Measurements from ENCODE around the gene HMG20A.

DNA sequence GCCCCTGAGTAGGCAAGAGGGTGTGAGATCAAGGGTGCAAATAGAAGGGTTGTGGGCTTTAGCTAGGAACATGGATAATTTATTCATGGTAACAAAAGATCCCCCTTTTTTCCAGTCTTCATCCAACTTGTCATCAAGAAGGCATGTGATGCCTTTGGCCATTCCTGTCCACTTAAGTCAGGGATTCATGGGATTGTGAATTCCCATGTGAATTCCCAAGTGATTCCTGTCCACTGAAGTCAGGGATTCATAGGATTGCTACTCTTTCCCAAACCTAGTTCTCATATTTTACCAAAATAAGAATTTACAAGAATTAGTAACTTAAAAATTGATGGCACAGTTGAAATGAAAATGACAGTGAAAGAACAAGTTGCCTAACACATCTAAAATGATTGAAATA lies 40.8 kb downstream of the HMG20A start:
- TF ChIP-seq, protein P1, sequence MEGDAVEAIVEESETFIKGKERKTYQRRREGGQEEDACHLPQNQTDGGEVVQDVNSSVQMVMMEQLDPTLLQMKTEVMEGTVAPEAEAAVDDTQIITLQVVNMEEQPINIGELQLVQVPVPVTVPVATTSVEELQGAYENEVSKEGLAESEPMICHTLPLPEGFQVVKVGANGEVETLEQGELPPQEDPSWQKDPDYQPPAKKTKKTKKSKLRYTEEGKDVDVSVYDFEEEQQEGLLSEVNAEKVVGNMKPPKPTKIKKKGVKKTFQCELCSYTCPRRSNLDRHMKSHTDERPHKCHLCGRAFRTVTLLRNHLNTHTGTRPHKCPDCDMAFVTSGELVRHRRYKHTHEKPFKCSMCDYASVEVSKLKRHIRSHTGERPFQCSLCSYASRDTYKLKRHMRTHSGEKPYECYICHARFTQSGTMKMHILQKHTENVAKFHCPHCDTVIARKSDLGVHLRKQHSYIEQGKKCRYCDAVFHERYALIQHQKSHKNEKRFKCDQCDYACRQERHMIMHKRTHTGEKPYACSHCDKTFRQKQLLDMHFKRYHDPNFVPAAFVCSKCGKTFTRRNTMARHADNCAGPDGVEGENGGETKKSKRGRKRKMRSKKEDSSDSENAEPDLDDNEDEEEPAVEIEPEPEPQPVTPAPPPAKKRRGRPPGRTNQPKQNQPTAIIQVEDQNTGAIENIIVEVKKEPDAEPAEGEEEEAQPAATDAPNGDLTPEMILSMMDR (IDR thresholded peaks at IDR 0.05): no peak
- TF ChIP-seq POLR2AphosphoS5 (IDR thresholded peaks at IDR 0.05; ENCODE audit: low read depth, low read length): no peak
- no peak for TF ChIP-seq SIN3A (IDR thresholded peaks at IDR 0.05; ENCODE audit: borderline replicate concordance, insufficient read depth, low read depth, low read length)
- TF ChIP-seq, protein P2, sequence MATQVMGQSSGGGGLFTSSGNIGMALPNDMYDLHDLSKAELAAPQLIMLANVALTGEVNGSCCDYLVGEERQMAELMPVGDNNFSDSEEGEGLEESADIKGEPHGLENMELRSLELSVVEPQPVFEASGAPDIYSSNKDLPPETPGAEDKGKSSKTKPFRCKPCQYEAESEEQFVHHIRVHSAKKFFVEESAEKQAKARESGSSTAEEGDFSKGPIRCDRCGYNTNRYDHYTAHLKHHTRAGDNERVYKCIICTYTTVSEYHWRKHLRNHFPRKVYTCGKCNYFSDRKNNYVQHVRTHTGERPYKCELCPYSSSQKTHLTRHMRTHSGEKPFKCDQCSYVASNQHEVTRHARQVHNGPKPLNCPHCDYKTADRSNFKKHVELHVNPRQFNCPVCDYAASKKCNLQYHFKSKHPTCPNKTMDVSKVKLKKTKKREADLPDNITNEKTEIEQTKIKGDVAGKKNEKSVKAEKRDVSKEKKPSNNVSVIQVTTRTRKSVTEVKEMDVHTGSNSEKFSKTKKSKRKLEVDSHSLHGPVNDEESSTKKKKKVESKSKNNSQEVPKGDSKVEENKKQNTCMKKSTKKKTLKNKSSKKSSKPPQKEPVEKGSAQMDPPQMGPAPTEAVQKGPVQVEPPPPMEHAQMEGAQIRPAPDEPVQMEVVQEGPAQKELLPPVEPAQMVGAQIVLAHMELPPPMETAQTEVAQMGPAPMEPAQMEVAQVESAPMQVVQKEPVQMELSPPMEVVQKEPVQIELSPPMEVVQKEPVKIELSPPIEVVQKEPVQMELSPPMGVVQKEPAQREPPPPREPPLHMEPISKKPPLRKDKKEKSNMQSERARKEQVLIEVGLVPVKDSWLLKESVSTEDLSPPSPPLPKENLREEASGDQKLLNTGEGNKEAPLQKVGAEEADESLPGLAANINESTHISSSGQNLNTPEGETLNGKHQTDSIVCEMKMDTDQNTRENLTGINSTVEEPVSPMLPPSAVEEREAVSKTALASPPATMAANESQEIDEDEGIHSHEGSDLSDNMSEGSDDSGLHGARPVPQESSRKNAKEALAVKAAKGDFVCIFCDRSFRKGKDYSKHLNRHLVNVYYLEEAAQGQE (IDR thresholded peaks at IDR 0.05; ENCODE audit: insufficient read depth in 1 of 2, low read depth in 2 of 2, low read length in 1 of 2): no peak

Measured in Panc1 (cell line).